IMR-90 (cell line): Measurements from ENCODE around the gene CPNE2.

ENCODE experiments used
- CTCF ChIP-seq: conservative IDR thresholded peaks from 2 replicates; pipeline ENCODE4 v1.5.1; 2012; ENCODE audit warnings: mild to moderate bottlenecking, low read depth, low read length, improper control_type of control experiment
- ELK1 ChIP-seq: fragments of 150-350 bp; IDR thresholded peaks from 2 replicates; pipeline ENCODE4 v1.6.1; 2016; ENCODE audit warnings: low read depth, mild to moderate bottlenecking, low read length, moderate library complexity, borderline replicate concordance
- MAFK ChIP-seq: IDR thresholded peaks from 2 replicates; pipeline ENCODE4 v1.6.1; 2012; ENCODE audit warnings: low read depth, low read length, improper control_type of control experiment
- POLR2A ChIP-seq: IDR thresholded peaks from 2 replicates; pipeline ENCODE4 v1.6.1; 2012; ENCODE audit warnings: mild to moderate bottlenecking, low read depth, low read length
- SMC3 ChIP-seq: fragments of 150-350 bp; IDR thresholded peaks from 2 replicates; pipeline ENCODE4 v1.6.1; 2016; ENCODE audit warnings: low read depth, mild to moderate bottlenecking, antibody characterized with exemption, low read length, moderate library complexity
- USF2 ChIP-seq: fragments of 150-350 bp; IDR thresholded peaks from 2 replicates; pipeline ENCODE4 v1.6.1; 2017; ENCODE audit warnings: mild to moderate bottlenecking, antibody characterized with exemption, low read length, low read depth

GRCh38 chr16:57188711-57189002, 96.3 kb downstream of the CPNE2 start:
- TF ChIP-seq USF2 (no peak), CTCF (no peak), MAFK (no peak), POLR2A (no peak), ELK1 (no peak), SMC3 (no peak)
